ENCODE data around the gene SLC45A1.

The SLC45A1 gene

GRCh38 chr1:8335246-8335645 lies 17.3 kb downstream of the SLC45A1 start:
- DNase-seq (ENCODE audit: low read depth in 3 of 3): no peak

GRCh38 chr1:8337776-8338525 lies 20.0 kb downstream of the SLC45A1 start:
- no peak for DNase-seq (ENCODE audit: low read depth in 3 of 3)

GRCh38 chr1:8338526-8339202 lies 20.8 kb downstream of the SLC45A1 start:
- DNase-seq (ENCODE audit: low read depth in 3 of 3): no peak

- DNase-seq (ENCODE audit: low read depth in 3 of 3): no peak
These were observed 21.3 kb downstream of the SLC45A1 start for GRCh38 chr1:8339203-8339600.

- no peak for DNase-seq (ENCODE audit: low read depth in 3 of 3)
These were observed 22.5 kb downstream of the SLC45A1 start for GRCh38 chr1:8340448-8340847.

GRCh38 chr1:8342325-8342724 lies 24.4 kb downstream of the SLC45A1 start:
- no peak for DNase-seq (ENCODE audit: low read depth in 3 of 3)

- no peak for DNase-seq (ENCODE audit: low read depth in 3 of 3)
These were observed 25.1 kb downstream of the SLC45A1 start for GRCh38 chr1:8343044-8343443.

- no peak for DNase-seq (ENCODE audit: low read depth in 3 of 3)
These were observed 25.6 kb downstream of the SLC45A1 start for GRCh38 chr1:8343464-8344001.

GRCh38 chr1:8344893-8345507 lies 27.1 kb downstream of the SLC45A1 start:
- no peak for DNase-seq (ENCODE audit: low read depth in 3 of 3)

GRCh38 chr1:8345621-8346415 lies 27.9 kb downstream of the SLC45A1 start:
- DNase-seq (ENCODE audit: low read depth in 3 of 3): no peak

- DNase-seq (ENCODE audit: low read depth in 3 of 3): no peak
These were observed 29.7 kb downstream of the SLC45A1 start for GRCh38 chr1:8347635-8348034.

GRCh38 chr1:8348047-8348776 lies 30.3 kb downstream of the SLC45A1 start:
- DNase-seq (ENCODE audit: low read depth in 3 of 3): no peak

GRCh38 chr1:8348777-8349472 lies 31.0 kb downstream of the SLC45A1 start:
- peak; percentile 37 to 55 (median 55) for DNase-seq (ENCODE audit: low read depth in 3 of 3)

- no peak for DNase-seq (ENCODE audit: low read depth in 3 of 3)
These were observed 31.6 kb downstream of the SLC45A1 start for GRCh38 chr1:8349473-8349865.

GRCh38 chr1:8349961-8350360 lies 32.0 kb downstream of the SLC45A1 start:
- no peak for DNase-seq (ENCODE audit: low read depth in 3 of 3)

- DNase-seq (ENCODE audit: low read depth in 3 of 3): no peak
These were observed 33.2 kb downstream of the SLC45A1 start for GRCh38 chr1:8350914-8351684.

GRCh38 chr1:8351693-8352470 lies 34.0 kb downstream of the SLC45A1 start:
- DNase-seq (ENCODE audit: low read depth in 3 of 3): no peak

- no peak for DNase-seq (ENCODE audit: low read depth in 3 of 3)
These were observed 34.5 kb downstream of the SLC45A1 start for GRCh38 chr1:8352471-8352845.

All from stimulated activated CD4-positive, alpha-beta T cell treated with anti-CD3 and anti-CD28 coated beads, TNF-alpha, amount 100 ng/mL, for 48 hours (primary cell).